Retina (tissue), 1 donor: ENCODE data around the gene SLC1A7.

Experiments used
- DNase-seq: peaks from one replicate; pipeline ENCODE4 v3.0.0-alpha.2; 2016

SLC1A7 gene

GRCh38 chr1:53088616-53089300 is 53.7 kb downstream of the SLC1A7 start:
- no peak for DNase-seq

- no peak for DNase-seq
Observed at GRCh38 chr1:53087332-53088285, 54.8 kb downstream of the SLC1A7 start.

- DNase-seq: peak; percentile 26
Observed at GRCh38 chr1:53086491-53087070, 55.9 kb downstream of the SLC1A7 start.

- DNase-seq: no peak
Observed at GRCh38 chr1:53085405-53085804, 57.0 kb downstream of the SLC1A7 start.

GRCh38 chr1:53084589-53084971 is 57.9 kb downstream of the SLC1A7 start:
- DNase-seq: no peak

- DNase-seq: no peak
Observed at GRCh38 chr1:53083636-53084588, 58.5 kb downstream of the SLC1A7 start.

GRCh38 chr1:53082826-53083455 is 59.5 kb downstream of the SLC1A7 start:
- DNase-seq: no peak

- DNase-seq: no peak
Observed at GRCh38 chr1:53081384-53082066, 60.9 kb downstream of the SLC1A7 start.

- no peak for DNase-seq
Observed at GRCh38 chr1:53080769-53081168, 61.7 kb downstream of the SLC1A7 start.

- DNase-seq: no peak
Observed at GRCh38 chr1:53080041-53080440, 62.4 kb downstream of the SLC1A7 start.

GRCh38 chr1:53079251-53079650 is 63.2 kb downstream of the SLC1A7 start:
- no peak for DNase-seq

- DNase-seq: no peak
Observed at GRCh38 chr1:53078333-53079101, 63.9 kb downstream of the SLC1A7 start.

- no peak for DNase-seq
Observed at GRCh38 chr1:53077599-53077965, 64.9 kb downstream of the SLC1A7 start.

GRCh38 chr1:53076721-53077598 is 65.5 kb downstream of the SLC1A7 start:
- no peak for DNase-seq

- DNase-seq: no peak
Observed at GRCh38 chr1:53076165-53076564, 66.3 kb downstream of the SLC1A7 start.

GRCh38 chr1:53075761-53076163 is 66.7 kb downstream of the SLC1A7 start:
- DNase-seq: no peak

GRCh38 chr1:53075206-53075605 is 67.2 kb downstream of the SLC1A7 start:
- DNase-seq: no peak

GRCh38 chr1:53074313-53075154 is 67.9 kb downstream of the SLC1A7 start:
- DNase-seq: no peak

- peak; percentile 65 for DNase-seq
Observed at GRCh38 chr1:53073868-53074311, 68.5 kb downstream of the SLC1A7 start.
